Glutamatergic neuron (in vitro differentiated cells): ENCODE data around the gene PBX3. TPM values are rescaled to one million over a fixed set of nuclear protein-coding genes. Genes with fewer than 3 reads are reported as not detected.
A peak's percentile ranks its signal among the peaks of the same experiment; 100 is the strongest.

Experiments used
- DNase-seq: peaks from one replicate; pipeline ENCODE4 v3.0.0; 2022
- H3K27ac Mint-ChIP-seq: one replicate; pipeline ENCODE4 v1.8.0; 2020; ENCODE audit warnings: mild to moderate bottlenecking, mixed read lengths, inconsistent platforms; ENCODE audit not compliant: unreplicated experiment
- H3K27me3 Mint-ChIP-seq: one replicate; pipeline ENCODE4 v1.8.0; 2020; ENCODE audit warnings: mild to moderate bottlenecking, moderate library complexity, mixed read lengths, inconsistent platforms; ENCODE audit not compliant: unreplicated experiment
- H3K36me3 Mint-ChIP-seq: one replicate; pipeline ENCODE4 v1.8.0; 2020; ENCODE audit warnings: mild to moderate bottlenecking, mixed read lengths, inconsistent platforms; ENCODE audit not compliant: unreplicated experiment
- H3K4me1 Mint-ChIP-seq: one replicate; pipeline ENCODE4 v1.8.0; 2020; ENCODE audit warnings: mild to moderate bottlenecking, low read depth, mixed read lengths, inconsistent platforms; ENCODE audit not compliant: unreplicated experiment
- H3K4me3 Mint-ChIP-seq: one replicate; pipeline ENCODE4 v1.8.0; 2020; ENCODE audit warnings: mild to moderate bottlenecking, mixed read lengths, inconsistent platforms; ENCODE audit not compliant: unreplicated experiment
- H3K9me3 Mint-ChIP-seq: one replicate; pipeline ENCODE4 v1.8.0; 2020; ENCODE audit warnings: mild to moderate bottlenecking, moderate library complexity, mixed read lengths, inconsistent platforms; ENCODE audit not compliant: unreplicated experiment
- total RNA-seq: library from RNA; stranded (reverse); fragmentation: NEBNext Ultra II Directional; extraction: Animal tissue kit (Norgen Biotek cat#: 25700); gene quantifications from one replicate; pipeline ENCODE4 v1.2.1, GENCODE V29; 2021; ENCODE audit not compliant: unreplicated experiment
- TF ChIP-seq, protein P1 (sequence below): fragments of 200-600 bp; sonication (generic); IDR thresholded peaks from one replicate; pipeline ENCODE4 v1.5.0; 2021; ENCODE audit not compliant: partially characterized antibody, unreplicated experiment

Gene PBX3
- total RNA-seq, 1 donor from 2014 or later, result 51.2 TPM

DNA sequence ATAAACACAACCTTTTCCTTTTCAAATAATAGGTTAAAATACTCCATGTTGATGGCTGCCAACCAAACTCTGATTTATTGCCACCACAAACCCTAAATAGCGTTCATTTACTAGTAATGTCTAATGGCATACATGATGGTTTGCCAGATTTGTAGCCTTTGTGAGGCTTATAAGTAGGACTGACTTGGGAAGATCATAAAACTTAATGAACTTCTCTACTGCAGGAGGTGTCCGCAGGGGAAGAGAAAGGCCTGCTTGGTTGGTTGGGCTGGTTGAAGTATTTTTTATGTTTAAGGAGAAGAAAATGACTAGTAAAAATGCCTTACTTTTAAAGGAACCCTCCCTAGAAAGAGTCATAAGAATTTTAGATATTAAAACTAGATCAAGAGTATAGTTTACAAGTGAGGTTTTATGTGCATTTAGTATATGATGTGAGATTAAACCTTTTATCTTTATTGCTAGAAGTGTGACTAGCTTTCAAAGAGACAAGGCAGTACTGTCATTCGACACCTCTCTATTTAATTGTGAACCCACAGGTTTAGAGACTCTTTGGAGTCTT lies 5.0 kb downstream of the PBX3 start:
- H3K36me3 Mint-ChIP-seq, result no peaks in the 10 kb centered on the region
- peaks cover 6% of the 10 kb centered on the region for H3K27me3 Mint-ChIP-seq
- no peak for DNase-seq
- H3K4me3 Mint-ChIP-seq, result peak overlapping the region; percentile 17
- H3K4me1 Mint-ChIP-seq, result peaks cover 26% of the 10 kb centered on the region
- TF ChIP-seq, protein P1, sequence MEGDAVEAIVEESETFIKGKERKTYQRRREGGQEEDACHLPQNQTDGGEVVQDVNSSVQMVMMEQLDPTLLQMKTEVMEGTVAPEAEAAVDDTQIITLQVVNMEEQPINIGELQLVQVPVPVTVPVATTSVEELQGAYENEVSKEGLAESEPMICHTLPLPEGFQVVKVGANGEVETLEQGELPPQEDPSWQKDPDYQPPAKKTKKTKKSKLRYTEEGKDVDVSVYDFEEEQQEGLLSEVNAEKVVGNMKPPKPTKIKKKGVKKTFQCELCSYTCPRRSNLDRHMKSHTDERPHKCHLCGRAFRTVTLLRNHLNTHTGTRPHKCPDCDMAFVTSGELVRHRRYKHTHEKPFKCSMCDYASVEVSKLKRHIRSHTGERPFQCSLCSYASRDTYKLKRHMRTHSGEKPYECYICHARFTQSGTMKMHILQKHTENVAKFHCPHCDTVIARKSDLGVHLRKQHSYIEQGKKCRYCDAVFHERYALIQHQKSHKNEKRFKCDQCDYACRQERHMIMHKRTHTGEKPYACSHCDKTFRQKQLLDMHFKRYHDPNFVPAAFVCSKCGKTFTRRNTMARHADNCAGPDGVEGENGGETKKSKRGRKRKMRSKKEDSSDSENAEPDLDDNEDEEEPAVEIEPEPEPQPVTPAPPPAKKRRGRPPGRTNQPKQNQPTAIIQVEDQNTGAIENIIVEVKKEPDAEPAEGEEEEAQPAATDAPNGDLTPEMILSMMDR, result no peak
- H3K9me3 Mint-ChIP-seq, result peaks cover 7% of the 10 kb centered on the region
- no peak overlapping the region for H3K27ac Mint-ChIP-seq

DNA sequence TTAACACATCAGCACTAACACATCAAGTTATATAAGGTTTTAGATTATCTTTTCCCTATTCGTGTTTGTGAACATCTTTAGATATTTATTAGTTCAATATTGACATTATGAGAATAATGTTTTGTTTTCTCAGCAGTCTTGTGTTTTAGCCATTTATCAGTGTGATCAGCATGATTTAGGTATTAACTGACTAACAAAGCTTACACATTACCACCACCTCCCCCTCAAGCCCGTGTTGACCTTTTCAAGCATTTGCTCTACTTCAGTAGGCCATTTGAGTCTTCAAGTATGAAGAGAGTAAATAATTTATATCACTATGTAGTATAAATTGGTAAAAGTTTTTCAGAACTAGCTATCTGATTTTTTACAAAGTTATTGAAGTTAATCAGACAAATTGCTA lies 6.9 kb downstream of the PBX3 start:
- H3K27me3 Mint-ChIP-seq, result no peaks in the 10 kb centered on the region

DNA sequence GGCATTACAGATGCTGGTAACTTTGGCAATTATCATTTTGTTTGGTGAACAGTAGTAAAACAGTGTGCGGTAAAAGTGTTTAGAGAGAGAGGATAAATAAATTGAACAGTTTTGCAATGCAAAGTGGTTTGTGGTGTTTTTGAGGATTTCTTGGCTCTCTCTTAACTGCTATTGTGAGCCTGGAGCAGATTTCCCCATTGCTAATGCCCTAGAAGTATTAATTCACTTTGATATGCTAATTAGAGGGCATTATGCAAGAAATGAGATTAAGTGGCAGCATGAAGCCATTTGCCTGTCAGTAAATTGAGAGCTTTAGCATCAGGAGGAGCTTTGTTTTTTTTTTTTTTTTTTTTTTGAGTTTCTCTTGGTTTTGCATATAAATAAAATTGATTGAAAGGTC lies 8.2 kb downstream of the PBX3 start:
- no peak for DNase-seq
- TF ChIP-seq, protein P1, result no peak
- Mint-ChIP-seq H3K27ac (peak overlapping the region; percentile 35), H3K4me3 (peak overlapping the region; percentile 4), H3K36me3 (no peaks in the 10 kb centered on the region), H3K4me1 (peaks cover 34% of the 10 kb centered on the region), H3K27me3 (no peaks in the 10 kb centered on the region), H3K9me3 (no peaks in the 10 kb centered on the region)

More for the DNA sequence above, 6.9 kb downstream of the PBX3 start:
- H3K36me3 Mint-ChIP-seq, result no peaks in the 10 kb centered on the region
- TF ChIP-seq, protein P1, result no peak
- H3K4me3 Mint-ChIP-seq, result no peak overlapping the region
- no peak for DNase-seq
- peaks cover 1% of the 10 kb centered on the region for H3K9me3 Mint-ChIP-seq
- H3K27ac Mint-ChIP-seq, result no peak overlapping the region
- H3K4me1 Mint-ChIP-seq, result peaks cover 29% of the 10 kb centered on the region

DNA sequence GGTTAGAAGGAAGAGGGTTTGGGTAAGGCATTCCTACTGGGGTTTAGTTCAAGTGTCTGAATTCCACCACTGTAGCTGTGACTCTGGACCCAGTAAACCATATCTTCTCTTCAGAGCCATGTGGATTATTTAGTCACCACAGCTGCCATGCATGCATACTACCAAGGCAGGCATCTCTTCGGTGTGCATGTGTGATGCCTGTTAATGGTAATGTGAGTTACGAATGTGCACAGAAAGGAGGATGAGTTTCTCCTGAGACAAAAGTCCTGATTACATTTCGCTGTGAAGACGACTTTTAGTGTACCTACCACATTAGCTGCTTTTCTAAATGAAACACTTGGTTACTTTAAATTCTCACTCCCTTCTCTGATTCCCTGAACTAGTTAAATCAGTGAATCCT lies 9.3 kb downstream of the PBX3 start:
- no peak for DNase-seq
- Mint-ChIP-seq H3K36me3 (no peaks in the 10 kb centered on the region), H3K4me3 (no peak overlapping the region), H3K4me1 (peaks cover 32% of the 10 kb centered on the region), H3K27me3 (no peaks in the 10 kb centered on the region), H3K27ac (no peak overlapping the region), H3K9me3 (no peaks in the 10 kb centered on the region)
- TF ChIP-seq, protein P1, result no peak

DNA sequence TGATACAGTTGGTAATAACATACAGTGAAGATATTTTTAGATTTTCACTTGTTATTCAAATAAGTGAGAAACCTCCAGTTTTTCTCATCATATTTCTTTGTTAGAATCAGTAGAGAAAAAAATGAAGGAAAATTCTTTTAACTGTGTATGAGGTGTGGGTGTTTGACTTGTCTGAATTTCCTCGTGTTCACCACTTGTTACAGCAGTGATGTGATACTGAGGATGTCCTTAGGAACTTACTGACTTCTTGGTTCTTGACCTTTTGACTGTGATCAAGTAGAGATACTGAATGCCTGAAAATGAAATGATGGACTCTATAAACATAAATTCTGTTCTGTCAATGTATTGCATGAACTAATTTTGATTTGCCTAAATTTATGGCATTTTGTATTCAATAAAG lies 10.7 kb downstream of the PBX3 start:
- no peak overlapping the region for H3K27ac Mint-ChIP-seq
- H3K4me1 Mint-ChIP-seq, result peaks cover 44% of the 10 kb centered on the region
- H3K9me3 Mint-ChIP-seq, result no peaks in the 10 kb centered on the region
- H3K27me3 Mint-ChIP-seq, result no peaks in the 10 kb centered on the region
- no peaks in the 10 kb centered on the region for H3K36me3 Mint-ChIP-seq
- no peak for DNase-seq
- no peak overlapping the region for H3K4me3 Mint-ChIP-seq
- TF ChIP-seq, protein P1, result no peak
